ENCODE data around the gene NDUFA7. TPM values are rescaled to one million over a fixed set of nuclear protein-coding genes. Genes with fewer than 3 reads are reported as not detected.
"Not testable (repeated sequence)": the region's sequence is repeated elsewhere in the genome, so short reads cannot be mapped to it uniquely, and the experiment has no call there.

NDUFA7 gene
- polyA plus RNA-seq, 2 of the 4 experiments (the other 2 are of a cell fraction), result 29.7 to 40.2 TPM

DNA sequence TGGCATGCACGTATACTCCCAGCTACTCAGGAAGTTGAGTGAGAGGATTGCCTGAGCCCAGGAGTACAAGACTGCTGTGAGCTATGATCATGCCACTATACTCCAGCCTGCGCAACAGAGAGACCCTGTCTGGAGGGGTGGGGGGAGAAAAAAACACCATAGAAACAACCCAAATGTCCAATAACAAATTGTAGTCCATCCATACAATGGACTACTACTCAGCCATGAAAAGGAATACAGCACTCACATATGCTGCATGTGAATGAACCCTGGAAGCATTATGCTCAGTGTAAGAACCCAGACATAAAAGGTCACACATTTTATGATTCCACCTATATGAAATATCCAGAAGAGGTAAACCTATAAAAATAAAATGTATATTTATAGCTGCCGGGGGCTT lies 55.3 kb downstream of the NDUFA7 start:
- no peak for ATAC-seq
- DNase-seq (ENCODE audit: low read depth in 1 of 2, low spot score in 1 of 2), result no peak
- H3K4me3 ChIP-seq, result no peak overlapping the region
- TF ChIP-seq CBX2 (IDR thresholded peaks at IDR 0.05; ENCODE audit: borderline replicate concordance, low read depth), result no peak
- TF ChIP-seq, protein P1, sequence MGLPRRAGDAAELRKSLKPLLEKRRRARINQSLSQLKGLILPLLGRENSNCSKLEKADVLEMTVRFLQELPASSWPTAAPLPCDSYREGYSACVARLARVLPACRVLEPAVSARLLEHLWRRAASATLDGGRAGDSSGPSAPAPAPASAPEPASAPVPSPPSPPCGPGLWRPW (IDR thresholded peaks at IDR 0.05), result no peak
- H3K4me2 ChIP-seq, result no peak overlapping the region
- FAIRE-seq, result no peak
- H3K4me1 ChIP-seq, result 0 out of 3 replicates have a peak, but pooled peaks cover 2% of the 10 kb centered on the region
- no peaks in the 10 kb centered on the region for H3K9me3 ChIP-seq
- 67% methylated on average over 3 of the region's 3 CpGs for WGBS (ENCODE audit: missing lambda C conversion rate)
- CTCF ChIA-PET, result interaction anchor here (0.5 to 1.3 kb wide), 4 partner anchors 12 to 1053 kb away, joined by 3 read pairs; no protein-coding TSS in a partner anchor
- no peak overlapping the region for H3K27ac ChIP-seq
- POLR2A ChIA-PET, result no interaction called here

DNA sequence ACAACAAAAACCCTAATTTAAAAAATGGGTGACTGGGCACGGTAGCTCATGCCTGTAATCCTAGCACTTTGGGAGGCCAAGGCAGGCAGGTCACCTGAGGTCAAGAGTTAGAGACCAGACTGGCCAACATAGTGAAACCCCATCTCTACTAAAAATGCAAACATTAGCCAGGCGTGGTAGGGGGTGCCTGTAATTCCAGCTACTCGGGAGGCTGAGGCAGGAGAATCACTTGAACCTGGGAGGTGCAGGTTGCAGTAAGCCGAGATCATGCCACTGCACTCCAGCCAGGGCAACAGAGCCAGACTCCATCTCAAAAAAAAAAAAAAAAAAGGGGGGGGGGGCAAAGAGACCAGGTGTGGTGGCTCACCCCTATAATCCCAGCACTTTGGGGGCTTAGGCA lies 56.9 kb downstream of the NDUFA7 start:
- POLR2A ChIA-PET; H3K27ac ChIP-seq; H3K4me2 ChIP-seq; ATAC-seq; H3K4me3 ChIP-seq; H3K4me1 ChIP-seq; H3K9me3 ChIP-seq; FAIRE-seq; DNase-seq (ENCODE audit: low read depth in 1 of 2, low spot score in 1 of 2): not testable (repeated sequence)
- 57% methylated on average over 4 of the region's 4 CpGs for WGBS (ENCODE audit: missing lambda C conversion rate)
- CTCF ChIA-PET, result interaction anchor here (1.2 kb wide), 1 partner anchor 315 kb away, joined by 3 read pairs; no protein-coding TSS in a partner anchor

DNA sequence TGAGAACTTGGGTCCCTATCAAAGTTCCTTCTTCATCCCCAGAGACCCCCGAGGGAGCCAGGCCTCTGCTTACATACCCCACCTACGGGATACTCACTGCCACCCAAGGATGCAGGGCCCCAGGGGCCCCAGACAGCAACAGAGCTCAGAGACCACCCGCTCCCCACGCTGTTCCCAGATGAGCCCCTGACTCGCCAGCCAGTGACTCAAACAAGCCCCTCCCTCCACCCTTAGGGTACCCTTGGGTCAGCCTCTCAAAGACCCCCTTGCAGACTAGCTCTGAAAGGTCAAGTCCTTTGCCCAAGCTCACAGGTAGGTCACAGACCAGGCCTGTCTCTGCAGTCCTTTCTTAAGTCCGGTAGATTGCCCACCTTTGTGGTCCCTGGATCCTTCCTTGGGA lies 58.7 kb downstream of the NDUFA7 start:
- WGBS (ENCODE audit: missing lambda C conversion rate), result 87% methylated on average over 6 of the region's 6 CpGs
- no peak overlapping the region for H3K4me3 ChIP-seq
- DNase-seq (ENCODE audit: low read depth in 1 of 2, low spot score in 1 of 2) (no peak), ATAC-seq (no peak), FAIRE-seq (no peak)
- no peaks in the 10 kb centered on the region for H3K9me3 ChIP-seq
- no peaks in the 10 kb centered on the region for H3K4me1 ChIP-seq
- TF ChIP-seq ZC3H11A (IDR thresholded peaks at IDR 0.05), result no peak
- TF ChIP-seq CHD2 (IDR thresholded peaks at IDR 0.05; ENCODE audit: low read length, partially characterized antibody), result no peak
- TF ChIP-seq, protein P2, sequence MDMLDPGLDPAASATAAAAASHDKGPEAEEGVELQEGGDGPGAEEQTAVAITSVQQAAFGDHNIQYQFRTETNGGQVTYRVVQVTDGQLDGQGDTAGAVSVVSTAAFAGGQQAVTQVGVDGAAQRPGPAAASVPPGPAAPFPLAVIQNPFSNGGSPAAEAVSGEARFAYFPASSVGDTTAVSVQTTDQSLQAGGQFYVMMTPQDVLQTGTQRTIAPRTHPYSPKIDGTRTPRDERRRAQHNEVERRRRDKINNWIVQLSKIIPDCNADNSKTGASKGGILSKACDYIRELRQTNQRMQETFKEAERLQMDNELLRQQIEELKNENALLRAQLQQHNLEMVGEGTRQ (IDR thresholded peaks at IDR 0.05), result no peak
- TF ChIP-seq MAFK (IDR thresholded peaks at IDR 0.05; ENCODE audit: partially characterized antibody), result no peak
- TF ChIP-seq CBX2 (IDR thresholded peaks at IDR 0.05; ENCODE audit: borderline replicate concordance, low read depth), result no peak
- no peak for TF ChIP-seq EHF (CRISPR knock-in tag; IDR thresholded peaks at IDR 0.05)
- TF ChIP-seq, protein P3, sequence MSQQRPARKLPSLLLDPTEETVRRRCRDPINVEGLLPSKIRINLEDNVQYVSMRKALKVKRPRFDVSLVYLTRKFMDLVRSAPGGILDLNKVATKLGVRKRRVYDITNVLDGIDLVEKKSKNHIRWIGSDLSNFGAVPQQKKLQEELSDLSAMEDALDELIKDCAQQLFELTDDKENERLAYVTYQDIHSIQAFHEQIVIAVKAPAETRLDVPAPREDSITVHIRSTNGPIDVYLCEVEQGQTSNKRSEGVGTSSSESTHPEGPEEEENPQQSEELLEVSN (IDR thresholded peaks at IDR 0.05; ENCODE audit: borderline replicate concordance, low read depth), result no peak
- TF ChIP-seq KDM5A (IDR thresholded peaks at IDR 0.05), result no peak
- TF ChIP-seq HOXB13 (CRISPR knock-in tag; IDR thresholded peaks at IDR 0.05; ENCODE audit: low read depth), result no peak
- TF ChIP-seq, protein P4, sequence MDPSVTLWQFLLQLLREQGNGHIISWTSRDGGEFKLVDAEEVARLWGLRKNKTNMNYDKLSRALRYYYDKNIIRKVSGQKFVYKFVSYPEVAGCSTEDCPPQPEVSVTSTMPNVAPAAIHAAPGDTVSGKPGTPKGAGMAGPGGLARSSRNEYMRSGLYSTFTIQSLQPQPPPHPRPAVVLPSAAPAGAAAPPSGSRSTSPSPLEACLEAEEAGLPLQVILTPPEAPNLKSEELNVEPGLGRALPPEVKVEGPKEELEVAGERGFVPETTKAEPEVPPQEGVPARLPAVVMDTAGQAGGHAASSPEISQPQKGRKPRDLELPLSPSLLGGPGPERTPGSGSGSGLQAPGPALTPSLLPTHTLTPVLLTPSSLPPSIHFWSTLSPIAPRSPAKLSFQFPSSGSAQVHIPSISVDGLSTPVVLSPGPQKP (IDR thresholded peaks at IDR 0.05; ENCODE audit: low read depth, low read length), result no peak
- TF ChIP-seq, protein P5, sequence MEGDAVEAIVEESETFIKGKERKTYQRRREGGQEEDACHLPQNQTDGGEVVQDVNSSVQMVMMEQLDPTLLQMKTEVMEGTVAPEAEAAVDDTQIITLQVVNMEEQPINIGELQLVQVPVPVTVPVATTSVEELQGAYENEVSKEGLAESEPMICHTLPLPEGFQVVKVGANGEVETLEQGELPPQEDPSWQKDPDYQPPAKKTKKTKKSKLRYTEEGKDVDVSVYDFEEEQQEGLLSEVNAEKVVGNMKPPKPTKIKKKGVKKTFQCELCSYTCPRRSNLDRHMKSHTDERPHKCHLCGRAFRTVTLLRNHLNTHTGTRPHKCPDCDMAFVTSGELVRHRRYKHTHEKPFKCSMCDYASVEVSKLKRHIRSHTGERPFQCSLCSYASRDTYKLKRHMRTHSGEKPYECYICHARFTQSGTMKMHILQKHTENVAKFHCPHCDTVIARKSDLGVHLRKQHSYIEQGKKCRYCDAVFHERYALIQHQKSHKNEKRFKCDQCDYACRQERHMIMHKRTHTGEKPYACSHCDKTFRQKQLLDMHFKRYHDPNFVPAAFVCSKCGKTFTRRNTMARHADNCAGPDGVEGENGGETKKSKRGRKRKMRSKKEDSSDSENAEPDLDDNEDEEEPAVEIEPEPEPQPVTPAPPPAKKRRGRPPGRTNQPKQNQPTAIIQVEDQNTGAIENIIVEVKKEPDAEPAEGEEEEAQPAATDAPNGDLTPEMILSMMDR (IDR thresholded peaks at IDR 0.05), result no peak
- TF ChIP-seq CBX8 (IDR thresholded peaks at IDR 0.05), result no peak
- no peak for TF ChIP-seq POLR2A (IDR thresholded peaks at IDR 0.05; ENCODE audit: low read length)
- no peak for TF ChIP-seq HDAC2 (IDR thresholded peaks at IDR 0.05)
- TF ChIP-seq SREBF2 (IDR thresholded peaks at IDR 0.05), result no peak
- no peak for TF ChIP-seq FOSB (CRISPR knock-in tag; IDR thresholded peaks at IDR 0.05)
- TF ChIP-seq JUN (IDR thresholded peaks at IDR 0.05), result no peak
- TF ChIP-seq, protein P6, sequence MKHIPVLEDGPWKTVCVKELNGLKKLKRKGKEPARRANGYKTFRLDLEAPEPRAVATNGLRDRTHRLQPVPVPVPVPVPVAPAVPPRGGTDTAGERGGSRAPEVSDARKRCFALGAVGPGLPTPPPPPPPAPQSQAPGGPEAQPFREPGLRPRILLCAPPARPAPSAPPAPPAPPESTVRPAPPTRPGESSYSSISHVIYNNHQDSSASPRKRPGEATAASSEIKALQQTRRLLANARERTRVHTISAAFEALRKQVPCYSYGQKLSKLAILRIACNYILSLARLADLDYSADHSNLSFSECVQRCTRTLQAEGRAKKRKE (CRISPR knock-in tag; IDR thresholded peaks at IDR 0.05; ENCODE audit: low read depth), result no peak
- POLR2A ChIA-PET, result no interaction called here
- CTCF ChIA-PET, result interaction anchor here (1.6 to 2.5 kb wide), 2 partner anchors 9 to 10 kb away, joined by 4 to 7 read pairs; no protein-coding TSS in a partner anchor
- H3K27ac ChIP-seq, result no peak overlapping the region
- H3K4me2 ChIP-seq, result no peak overlapping the region

All from A549 (cell line).